Activated naive CD4-positive, alpha-beta T cell treated with anti-CD3 and anti-CD28 coated beads, Interleukin-2, amount 50 U/mL, for 72 hours (primary cell): ENCODE measurements around the gene SOCS7. TPM values are rescaled to one million over a fixed set of nuclear protein-coding genes. Genes with fewer than 3 reads are reported as not detected.

Experiments used
- ATAC-seq, 2 donors: fragments of 150-1000 bp; cut with Tn5 transposase; 2 replicates each; pipeline ENCODE4 v1.10.0; 2021; ENCODE audit warnings: mild to moderate bottlenecking in 2 of 2, moderate library complexity in 2 of 2
- DNase-seq, 2 donors: peaks; one replicate each; pipeline ENCODE4 v3.0.0; 2021 to 2022; ENCODE audit warnings: low spot score in 2 of 2
- H3K27ac Mint-ChIP-seq, 2 donors: one replicate each; pipeline ENCODE4 v1.8.0; 2022; ENCODE audit warnings: mild to moderate bottlenecking in 2 of 2, mixed read lengths in 2 of 2
- H3K36me3 Mint-ChIP-seq, 2 donors: one replicate each; pipeline ENCODE4 v1.8.0; 2022; ENCODE audit warnings: mixed read lengths in 2 of 2
- H3K9me3 Mint-ChIP-seq, 2 donors: one replicate each; pipeline ENCODE4 v1.8.0; 2022; ENCODE audit warnings: mixed read lengths in 2 of 2
- total RNA-seq, 2 donors: library from RNA; stranded (reverse); gene quantifications; one replicate each; pipeline ENCODE4 v1.2.3, GENCODE V29; 2022

SOCS7 gene
- total RNA-seq, 2 donors from 2014 or later = 20.8 to 24.1 TPM

DNA sequence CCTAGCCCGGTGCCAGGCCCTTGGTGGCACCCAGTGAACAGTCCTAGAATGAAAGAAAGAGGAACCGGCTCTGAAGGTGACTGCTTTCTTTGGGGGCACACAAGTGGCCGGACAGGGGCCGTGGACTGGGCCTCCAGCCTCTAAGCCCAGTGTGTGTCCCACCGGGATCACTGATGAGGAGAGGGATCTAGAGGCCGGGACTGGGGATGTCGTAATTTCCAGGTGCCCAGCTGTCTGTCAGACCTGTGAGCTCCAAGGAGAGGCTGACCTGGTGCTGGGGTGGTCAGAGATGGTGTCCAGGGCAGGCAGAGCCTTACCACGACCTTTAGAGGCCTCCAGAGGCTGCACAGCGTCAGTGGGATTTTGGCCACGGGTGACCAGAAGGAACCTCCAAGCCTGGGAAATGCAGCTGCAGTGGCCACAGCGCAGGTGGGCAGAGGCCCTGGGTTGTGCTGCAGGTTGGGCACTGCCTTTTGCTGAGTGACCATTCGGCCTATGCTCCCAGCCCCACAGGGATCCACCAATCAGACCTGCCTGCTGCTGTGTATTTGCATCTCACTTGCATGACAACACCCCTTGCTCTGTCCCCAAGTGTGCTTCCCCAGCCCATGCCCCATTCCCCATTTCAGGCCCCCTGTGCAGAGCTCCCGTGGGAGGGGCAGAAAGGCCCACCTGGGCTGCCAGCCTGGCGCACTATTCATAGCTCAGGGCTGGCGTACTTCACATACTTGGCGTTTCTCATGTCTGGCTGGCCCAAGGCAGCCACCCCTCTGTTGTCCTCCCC is 89.2 kb downstream of the SOCS7 start:
- ATAC-seq (no peak), DNase-seq (no peak)
- no peaks in the 10 kb centered on the region for H3K9me3 Mint-ChIP-seq
- H3K27ac Mint-ChIP-seq = no peak overlapping the region
- no peaks in the 10 kb centered on the region for H3K36me3 Mint-ChIP-seq

DNA sequence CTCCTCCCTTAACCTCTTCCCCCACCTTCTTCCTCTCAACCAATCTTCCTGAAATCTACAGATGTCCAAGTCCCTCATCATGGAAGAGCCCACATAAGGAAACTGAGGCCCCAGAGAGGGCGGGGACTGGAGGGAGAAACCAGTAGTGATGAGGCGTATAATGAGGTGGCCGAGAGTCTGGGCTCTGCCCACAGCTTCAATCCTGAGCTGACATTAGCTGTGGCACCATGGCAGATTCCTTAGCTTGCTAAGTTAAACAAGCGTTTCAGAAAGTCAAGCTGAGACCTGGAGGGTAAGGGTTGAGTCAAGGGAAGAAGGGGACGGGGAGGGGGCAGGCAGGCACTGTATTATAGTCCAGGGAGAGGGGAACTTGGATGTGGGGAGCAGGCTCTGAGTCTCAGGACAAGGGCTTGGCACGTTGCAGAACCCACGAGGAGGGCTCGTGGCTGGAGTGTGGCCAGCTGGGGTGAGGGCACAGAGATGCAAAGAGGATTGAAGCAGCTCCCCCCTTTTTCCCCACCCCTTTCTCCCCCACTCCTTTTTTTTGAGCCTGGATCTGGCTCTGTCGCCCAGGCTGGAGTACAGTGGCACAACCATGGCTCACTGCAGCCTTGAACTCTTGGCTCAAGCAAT is 89.9 kb downstream of the SOCS7 start:
- H3K27ac Mint-ChIP-seq = no peak overlapping the region
- no peaks in the 10 kb centered on the region for H3K36me3 Mint-ChIP-seq
- ATAC-seq (no peak), DNase-seq (no peak)
- H3K9me3 Mint-ChIP-seq = no peaks in the 10 kb centered on the region

DNA sequence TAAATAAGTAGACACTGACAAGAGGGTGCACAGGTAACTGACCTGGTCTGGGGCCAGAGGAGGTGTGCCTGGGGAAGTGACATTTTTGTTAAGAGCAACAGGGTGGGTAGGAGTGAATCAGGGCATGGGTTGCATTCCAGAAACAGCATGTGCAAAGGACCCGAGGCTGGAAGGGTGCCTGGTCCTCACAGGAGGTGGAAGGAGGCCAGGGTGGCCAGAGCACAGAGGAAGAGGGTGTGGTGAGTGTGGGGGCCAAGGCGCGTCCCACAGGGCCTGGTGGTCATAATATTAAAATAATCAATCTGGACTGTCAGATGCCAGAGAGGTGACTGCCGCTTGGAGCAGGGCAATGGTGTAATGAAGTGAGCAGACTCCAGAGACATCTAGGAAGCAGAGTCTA is 90.9 kb downstream of the SOCS7 start:
- DNase-seq (no peak), ATAC-seq (no peak)
- Mint-ChIP-seq H3K27ac (no peak overlapping the region), H3K36me3 (no peaks in the 10 kb centered on the region), H3K9me3 (no peaks in the 10 kb centered on the region)

DNA sequence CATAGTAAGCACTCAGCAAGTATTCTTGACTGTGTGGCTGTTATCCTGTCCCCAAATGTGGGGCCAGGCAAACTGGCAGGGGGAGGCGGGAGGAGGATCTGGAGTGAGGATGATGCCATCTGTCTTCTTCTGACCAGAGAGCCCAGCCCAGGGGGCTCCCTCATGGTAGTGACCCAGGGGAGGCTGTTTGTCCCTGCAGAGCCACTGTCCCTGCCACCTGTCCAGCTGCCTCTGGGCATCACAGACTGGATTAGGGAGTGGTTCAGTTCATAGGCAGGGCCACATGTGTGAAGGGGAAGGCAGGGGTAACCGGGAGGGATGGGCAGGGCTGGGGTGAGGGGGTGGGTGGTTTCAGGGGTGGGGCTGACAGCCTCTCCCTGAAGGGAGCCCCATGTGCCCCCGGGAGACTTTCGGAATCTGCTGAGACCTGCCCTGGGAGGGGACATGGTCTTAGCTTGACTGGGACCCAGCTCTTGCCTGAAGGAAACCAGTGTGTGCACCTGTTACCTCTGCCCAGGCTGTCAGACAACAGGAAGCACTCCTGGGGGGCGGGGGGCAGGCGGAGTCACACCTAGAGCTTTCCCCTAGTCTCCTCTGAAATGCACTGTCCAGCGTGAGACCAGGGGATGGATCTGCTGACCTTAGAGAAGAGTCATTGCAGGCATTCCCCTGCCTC is 91.8 kb downstream of the SOCS7 start:
- Mint-ChIP-seq H3K36me3 (no peaks in the 10 kb centered on the region), H3K9me3 (no peaks in the 10 kb centered on the region), H3K27ac (no peak overlapping the region)
- no peak for ATAC-seq
- DNase-seq = no peak

DNA sequence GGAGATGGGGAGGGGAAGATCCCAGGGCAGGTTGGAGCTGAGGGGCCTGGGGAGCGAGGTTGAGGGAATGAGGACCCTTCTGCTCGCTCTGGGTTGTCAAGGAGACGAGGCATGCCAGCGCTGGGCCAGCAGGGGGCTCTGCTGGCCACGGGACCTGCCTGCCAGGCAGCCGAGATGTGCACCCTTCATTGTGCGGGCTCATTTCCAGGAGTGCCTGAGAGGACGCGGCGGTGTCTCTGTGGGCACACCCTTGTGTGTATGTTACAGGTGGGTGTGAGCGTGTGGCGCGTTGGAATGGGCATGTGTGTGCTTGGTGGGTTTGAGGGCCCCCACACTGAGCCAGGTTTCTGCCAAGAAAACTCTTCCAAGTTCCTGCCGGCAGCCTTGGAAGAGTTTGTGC is 92.5 kb downstream of the SOCS7 start:
- peak; percentile 78 to 91 for ATAC-seq
- no peaks in the 10 kb centered on the region for H3K9me3 Mint-ChIP-seq
- no peak overlapping the region for H3K27ac Mint-ChIP-seq
- H3K36me3 Mint-ChIP-seq = no peaks in the 10 kb centered on the region
- peak in 1 of 2 donors; percentile 64 for DNase-seq

DNA sequence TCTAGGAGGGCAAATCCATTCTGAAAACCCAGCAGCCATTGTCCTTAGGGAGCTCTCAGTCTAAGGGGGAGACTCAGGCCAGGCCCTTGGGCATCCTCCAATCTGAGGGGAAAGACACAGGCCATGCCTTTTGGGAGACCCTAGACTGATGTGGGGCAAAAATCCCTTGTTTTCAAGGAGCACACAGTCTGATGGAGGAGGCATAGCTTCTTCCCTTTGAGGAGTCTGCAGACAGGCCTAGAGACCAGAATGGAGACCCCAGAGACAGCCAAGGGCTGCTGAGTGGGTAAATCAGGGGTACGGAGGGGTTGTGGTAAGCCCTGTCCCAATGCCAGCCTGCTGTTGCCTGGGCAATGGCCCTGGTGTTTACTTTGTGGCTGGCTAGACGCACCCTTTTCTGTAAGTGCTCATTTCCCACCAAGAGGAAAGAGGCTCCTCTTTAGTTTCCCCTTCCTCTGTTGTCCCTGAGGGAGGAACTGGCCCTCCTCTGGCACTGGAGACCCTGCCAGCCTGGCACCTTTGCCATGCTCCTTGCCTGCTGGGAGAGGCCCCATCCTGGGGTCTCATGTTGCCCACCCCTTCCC is 96.0 kb downstream of the SOCS7 start:
- Mint-ChIP-seq H3K9me3 (no peaks in the 10 kb centered on the region), H3K36me3 (no peaks in the 10 kb centered on the region), H3K27ac (no peak overlapping the region)
- ATAC-seq = no peak
- DNase-seq = no peak

DNA sequence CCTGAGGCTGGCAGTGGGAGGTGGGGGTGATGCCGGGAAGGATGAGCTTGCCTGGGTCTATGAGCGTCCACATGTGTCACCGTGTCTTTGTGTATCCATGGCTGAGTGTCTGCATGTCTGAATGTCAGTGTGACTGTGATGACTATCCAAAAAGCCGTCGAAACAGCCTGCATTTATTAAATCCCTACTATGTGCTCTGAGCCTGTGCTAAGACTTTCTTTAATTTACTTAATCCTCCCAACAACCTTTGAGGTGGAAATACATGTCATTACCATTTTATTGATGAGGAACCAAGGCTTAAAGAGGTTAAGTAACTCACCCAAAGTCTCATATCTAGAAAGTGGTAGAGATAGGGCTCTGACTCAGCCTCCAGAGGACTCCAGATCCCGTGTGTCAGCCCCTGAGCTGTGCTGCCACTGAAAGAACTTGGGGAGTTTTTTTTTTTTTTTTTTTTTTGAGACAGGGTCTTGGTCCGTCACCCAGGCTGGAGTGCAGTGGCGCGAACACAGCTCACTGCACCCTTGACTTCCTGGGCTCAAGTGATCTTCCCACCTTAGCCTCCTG is 96.6 kb downstream of the SOCS7 start:
- H3K9me3 Mint-ChIP-seq = no peaks in the 10 kb centered on the region
- no peaks in the 10 kb centered on the region for H3K36me3 Mint-ChIP-seq
- DNase-seq (no peak), ATAC-seq (peak; percentile 29 to 36)
- no peak overlapping the region for H3K27ac Mint-ChIP-seq

DNA sequence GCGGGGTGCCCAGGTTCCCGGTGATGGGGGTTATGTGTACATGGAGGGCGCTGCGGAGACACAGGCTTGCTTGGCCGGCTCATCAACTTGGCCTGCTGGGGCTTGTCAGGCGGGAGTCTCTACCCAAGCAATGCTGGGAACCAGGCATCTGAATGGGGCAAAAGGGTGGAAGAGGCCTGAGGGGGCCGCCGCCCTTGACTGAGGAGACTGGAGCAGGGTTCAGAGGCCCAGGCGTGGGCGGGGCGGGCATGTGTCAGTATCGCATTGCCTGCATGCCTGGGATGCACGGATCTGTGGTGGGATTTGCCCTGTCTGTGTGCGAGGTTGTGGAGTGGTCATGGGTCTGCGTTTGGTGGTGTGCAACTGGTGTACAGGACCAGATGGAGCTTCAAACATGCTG is 97.7 kb downstream of the SOCS7 start:
- DNase-seq = no peak
- no peaks in the 10 kb centered on the region for H3K36me3 Mint-ChIP-seq
- no peak for ATAC-seq
- no peaks in the 10 kb centered on the region for H3K9me3 Mint-ChIP-seq
- peak overlapping the region in 1 of 2 donors; percentile 14 for H3K27ac Mint-ChIP-seq

DNA sequence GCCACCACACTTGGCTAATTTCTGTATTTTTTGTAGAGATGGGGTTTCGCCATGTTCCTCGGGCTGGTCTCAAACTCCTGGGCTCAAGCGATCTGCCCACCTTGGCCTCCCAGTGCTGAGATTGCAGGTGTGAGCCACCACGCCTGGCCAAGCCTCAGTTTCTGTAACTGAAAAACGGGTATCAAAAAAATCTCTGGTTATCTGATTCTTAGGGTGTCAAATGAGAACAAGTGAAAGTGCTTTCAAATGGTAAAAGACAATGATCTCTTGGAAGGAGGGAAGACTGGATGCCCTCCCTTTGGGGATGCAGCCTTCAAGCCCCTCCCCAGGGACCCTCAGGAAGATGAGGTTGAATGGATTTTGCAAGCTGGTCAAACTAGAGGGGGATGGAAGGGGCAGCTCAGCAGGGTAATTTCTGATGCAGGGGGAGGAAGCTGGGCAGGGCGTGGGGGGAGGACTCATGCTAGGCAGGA is 98.9 kb downstream of the SOCS7 start:
- no peaks in the 10 kb centered on the region for H3K9me3 Mint-ChIP-seq
- no peak for ATAC-seq
- no peak overlapping the region for H3K27ac Mint-ChIP-seq
- H3K36me3 Mint-ChIP-seq = no peaks in the 10 kb centered on the region
- no peak for DNase-seq

DNA sequence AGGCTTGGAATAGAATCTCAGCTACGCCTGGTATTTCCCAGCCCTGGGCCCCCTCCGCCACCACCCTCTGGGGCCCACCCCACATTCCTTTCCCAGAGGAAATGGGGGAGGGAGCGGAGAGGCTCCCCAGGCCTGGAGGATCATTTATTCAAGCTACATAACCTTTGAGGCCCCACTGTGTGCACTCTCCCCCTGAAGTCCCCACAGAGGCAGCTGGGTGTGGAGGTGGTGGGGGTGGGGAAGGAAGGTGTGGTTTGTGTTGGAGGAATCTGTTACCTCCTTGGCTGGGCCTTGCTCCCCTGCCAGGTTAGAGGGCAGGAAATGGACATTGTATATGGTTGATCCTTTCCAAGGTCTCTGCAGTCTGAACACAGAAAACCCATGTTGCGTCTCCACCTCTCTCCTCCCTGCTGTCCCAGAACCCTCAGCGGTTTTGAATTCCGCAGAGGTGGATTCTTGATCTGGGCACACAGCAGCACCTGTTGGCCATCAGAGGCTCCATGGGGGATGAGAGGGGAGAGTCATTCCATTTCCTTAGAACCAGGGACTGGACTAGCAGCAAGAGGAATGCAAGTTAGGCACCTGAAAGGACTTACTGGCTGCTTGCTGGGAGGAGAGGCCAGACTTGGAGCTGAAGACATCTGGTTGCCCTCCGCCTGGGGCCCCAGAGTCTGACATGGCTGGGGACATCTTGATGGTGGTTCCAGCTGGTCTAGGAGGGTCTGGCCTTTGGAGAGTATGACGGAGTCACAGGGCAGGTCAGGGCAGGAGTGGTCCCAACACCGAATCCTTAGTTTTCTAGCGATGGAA is 99.6 kb downstream of the SOCS7 start:
- Mint-ChIP-seq H3K9me3 (no peaks in the 10 kb centered on the region), H3K36me3 (no peaks in the 10 kb centered on the region), H3K27ac (no peak overlapping the region)
- DNase-seq = no peak
- ATAC-seq = no peak

DNA sequence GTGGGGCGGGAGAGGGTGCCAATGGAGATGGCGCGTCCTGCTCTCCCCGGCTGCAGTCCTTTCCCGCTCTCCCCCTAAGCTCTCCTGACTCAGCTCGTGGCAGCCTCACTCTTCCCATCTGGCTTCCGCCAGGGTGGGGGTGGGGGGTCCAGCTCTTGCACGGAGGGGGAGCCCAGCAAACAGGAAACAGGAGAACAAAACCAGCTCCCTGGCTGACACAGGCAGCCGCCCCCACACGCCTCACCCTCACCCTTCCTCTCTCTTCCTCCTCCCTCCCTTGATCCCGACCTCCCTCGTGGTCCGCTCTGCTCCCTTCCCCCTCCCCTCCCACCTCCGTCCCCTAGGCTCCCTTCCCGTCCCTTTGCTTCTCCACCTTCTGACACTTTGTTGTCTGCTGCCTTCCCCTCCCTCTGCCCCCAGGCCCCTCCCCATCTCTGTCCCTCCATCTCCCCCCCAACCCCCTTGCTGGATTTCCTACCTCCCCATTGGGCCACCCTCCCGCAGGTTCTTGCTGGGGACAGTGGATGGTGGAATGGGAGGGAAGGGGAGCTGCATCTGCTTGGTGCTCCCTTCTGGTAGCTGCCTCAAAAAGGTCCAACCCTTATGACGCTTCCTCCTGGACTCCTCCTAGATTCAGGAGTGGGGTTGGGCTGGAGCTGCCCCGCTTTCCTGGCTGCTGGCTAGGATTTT is 100.3 kb downstream of the SOCS7 start:
- Mint-ChIP-seq H3K9me3 (no peaks in the 10 kb centered on the region), H3K36me3 (no peaks in the 10 kb centered on the region), H3K27ac (no peak overlapping the region)
- ATAC-seq (no peak), DNase-seq (no peak)

DNA sequence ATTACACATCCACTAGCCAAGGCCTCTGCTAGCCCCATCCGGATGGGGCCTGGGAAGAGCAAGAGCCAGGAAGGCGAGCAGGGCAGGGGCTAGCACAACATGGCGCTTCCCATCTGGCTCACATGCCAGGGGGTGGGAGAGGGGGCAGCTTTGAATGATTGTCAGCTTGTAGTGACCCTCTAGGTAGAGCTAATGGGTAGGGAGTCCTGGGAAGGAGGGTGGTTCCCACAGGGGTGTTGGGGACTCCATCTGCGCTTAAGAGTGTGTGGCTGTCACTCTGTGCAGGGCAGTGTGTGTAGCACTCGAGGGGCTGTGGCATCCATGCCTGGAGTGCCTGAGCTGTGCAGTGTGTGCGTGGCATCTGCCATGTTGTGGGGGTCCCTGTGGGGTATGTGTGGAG is 101.1 kb downstream of the SOCS7 start:
- H3K27ac Mint-ChIP-seq = peak overlapping the region in 1 of 2 donors; percentile 77
- no peaks in the 10 kb centered on the region for H3K9me3 Mint-ChIP-seq
- ATAC-seq (no peak), DNase-seq (no peak)
- H3K36me3 Mint-ChIP-seq = no peaks in the 10 kb centered on the region

DNA sequence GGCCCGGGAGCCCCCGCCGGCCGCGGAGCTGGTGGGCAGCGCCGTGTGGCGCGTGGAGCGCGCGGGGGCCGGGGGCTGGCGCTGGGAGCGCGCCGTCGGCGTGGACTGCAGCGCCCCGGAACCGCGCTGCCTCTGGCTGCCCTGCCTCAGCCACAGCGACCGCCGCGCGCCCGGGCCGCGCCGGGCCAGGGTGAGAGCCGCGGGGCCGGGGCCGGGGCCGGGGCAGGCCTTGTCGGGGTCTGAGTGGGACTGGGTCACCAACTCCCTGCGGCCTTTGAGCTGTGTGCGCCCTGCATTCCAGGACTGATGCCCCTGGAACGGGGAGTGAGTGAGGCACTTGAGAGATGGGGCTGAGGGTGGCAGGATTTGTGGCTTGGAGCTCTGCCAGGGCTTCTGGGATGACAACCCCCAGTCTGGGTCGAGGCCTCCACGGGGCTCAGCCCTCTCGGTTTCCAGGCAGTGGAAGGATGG is 102.3 kb downstream of the SOCS7 start:
- no peaks in the 10 kb centered on the region for H3K36me3 Mint-ChIP-seq
- ATAC-seq = peak in 1 of 2 donors; percentile 22
- H3K27ac Mint-ChIP-seq = no peak overlapping the region
- DNase-seq = no peak
- H3K9me3 Mint-ChIP-seq = no peaks in the 10 kb centered on the region

DNA sequence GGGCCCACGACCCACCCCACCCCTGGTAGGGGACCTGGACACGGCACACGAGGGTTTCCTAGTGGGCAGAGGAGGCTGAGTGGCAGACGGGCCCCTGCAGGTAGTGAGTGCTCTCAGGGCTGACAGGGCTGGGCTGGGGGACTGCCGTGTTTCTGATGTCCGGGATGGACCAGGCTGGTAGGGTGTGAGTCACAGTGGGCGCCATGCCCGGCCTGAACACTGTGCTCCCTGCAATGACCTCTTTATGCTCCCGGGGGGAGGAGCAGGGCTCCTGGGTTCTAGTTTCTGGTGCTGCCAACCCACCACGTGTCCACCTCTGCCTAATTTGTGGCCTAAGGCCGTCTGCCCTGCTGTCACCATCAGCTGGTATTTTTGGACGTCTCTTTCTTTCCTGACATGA is 102.9 kb downstream of the SOCS7 start:
- Mint-ChIP-seq H3K9me3 (no peaks in the 10 kb centered on the region), H3K27ac (no peak overlapping the region), H3K36me3 (no peaks in the 10 kb centered on the region)
- ATAC-seq = no peak
- DNase-seq = no peak
